HK-2 (cell line): Measurements from ENCODE around the gene SCO2.

ENCODE experiments used
- DNase-seq: peaks from one replicate; pipeline ENCODE4 v3.0.0-alpha.2; 2018; ENCODE audit not compliant: unreplicated experiment

Gene SCO2

GRCh38 chr22:50477923-50478322 lies 47.5 kb downstream of the SCO2 start:
- no peak for DNase-seq

- DNase-seq, result no peak
These were observed 48.5 kb downstream of the SCO2 start for GRCh38 chr22:50476868-50477267.

- no peak for DNase-seq
These were observed 49.8 kb downstream of the SCO2 start for GRCh38 chr22:50475652-50476002.

GRCh38 chr22:50474710-50475651 lies 50.4 kb downstream of the SCO2 start, which contains the start of gene SBF1:
Gene SBF1, minus strand, starts transcription at chr22:50475035. Its CDS starts 195 bp downstream, at chr22:50474840.
- DNase-seq, result peak; percentile 88

- peak; percentile 44 for DNase-seq
These were observed 51.3 kb downstream of the SCO2 start for GRCh38 chr22:50473855-50474671.
